ENCODE data around the gene CD302.

DNA sequence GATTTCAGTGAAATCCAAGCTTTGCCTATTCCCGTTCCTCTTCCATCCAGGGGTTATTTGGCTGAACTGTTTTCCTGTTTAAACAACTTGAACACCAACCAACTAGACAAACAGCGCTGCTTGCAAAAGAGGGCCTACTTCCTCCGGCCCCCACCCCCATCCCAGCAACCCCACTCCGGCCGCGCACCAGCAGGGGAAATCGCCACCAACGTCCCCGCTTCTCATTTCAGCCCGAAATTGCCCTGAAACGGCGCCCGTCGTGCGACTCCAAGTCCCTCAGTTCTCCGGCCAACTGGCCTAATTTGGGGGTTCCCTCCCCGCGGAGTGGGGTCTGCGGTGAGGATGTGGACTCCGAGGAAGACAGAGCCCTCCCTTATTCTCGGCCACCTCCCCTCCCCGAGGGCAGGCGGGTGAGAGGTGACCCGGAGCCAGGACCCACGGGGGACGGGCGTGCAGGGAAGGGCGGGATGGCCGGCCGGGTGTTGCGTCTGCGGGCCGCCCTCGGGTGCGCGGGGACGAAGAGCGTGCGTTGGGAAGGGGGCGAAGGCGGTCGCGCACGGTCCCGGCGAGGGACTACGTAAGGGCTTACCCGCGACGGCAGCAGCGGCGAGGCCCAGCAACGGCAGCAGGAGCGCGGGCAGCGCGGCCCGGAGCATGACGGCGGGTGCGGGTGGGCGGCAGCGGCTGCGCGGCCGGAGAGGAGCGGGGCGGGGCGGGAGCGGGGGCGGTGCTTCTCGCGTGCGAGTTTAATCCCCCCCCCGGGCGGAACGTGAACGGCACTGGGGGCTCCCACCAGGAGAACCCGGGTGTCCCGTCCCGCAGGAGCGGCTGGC is at the start of gene CD302:
- TF ChIP-seq, protein P1, sequence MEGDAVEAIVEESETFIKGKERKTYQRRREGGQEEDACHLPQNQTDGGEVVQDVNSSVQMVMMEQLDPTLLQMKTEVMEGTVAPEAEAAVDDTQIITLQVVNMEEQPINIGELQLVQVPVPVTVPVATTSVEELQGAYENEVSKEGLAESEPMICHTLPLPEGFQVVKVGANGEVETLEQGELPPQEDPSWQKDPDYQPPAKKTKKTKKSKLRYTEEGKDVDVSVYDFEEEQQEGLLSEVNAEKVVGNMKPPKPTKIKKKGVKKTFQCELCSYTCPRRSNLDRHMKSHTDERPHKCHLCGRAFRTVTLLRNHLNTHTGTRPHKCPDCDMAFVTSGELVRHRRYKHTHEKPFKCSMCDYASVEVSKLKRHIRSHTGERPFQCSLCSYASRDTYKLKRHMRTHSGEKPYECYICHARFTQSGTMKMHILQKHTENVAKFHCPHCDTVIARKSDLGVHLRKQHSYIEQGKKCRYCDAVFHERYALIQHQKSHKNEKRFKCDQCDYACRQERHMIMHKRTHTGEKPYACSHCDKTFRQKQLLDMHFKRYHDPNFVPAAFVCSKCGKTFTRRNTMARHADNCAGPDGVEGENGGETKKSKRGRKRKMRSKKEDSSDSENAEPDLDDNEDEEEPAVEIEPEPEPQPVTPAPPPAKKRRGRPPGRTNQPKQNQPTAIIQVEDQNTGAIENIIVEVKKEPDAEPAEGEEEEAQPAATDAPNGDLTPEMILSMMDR (IDR thresholded peaks at IDR 0.05), result no peak
- TF ChIP-seq POLR2A (IDR thresholded peaks at IDR 0.05), result peak in 1 of 2 donors; percentile 47
